ENCODE data around the gene PRODH2. TPM values are rescaled to one million over a fixed set of nuclear protein-coding genes. Genes with fewer than 3 reads are reported as not detected.

The PRODH2 gene
- total and polyA plus RNA-seq, 2 experiments from 2014 or later: 6.8 to 13.9 TPM

- Histone ChIP-seq H3K79me2 (no peaks in the 10 kb centered on the region), H3K9me2 (replicated peaks; ENCODE audit: insufficient read depth) (no peaks in the 10 kb centered on the region), H4K20me1 (ENCODE audit: insufficient read depth, poor library complexity, severe bottlenecking) (no peaks in the 10 kb centered on the region), H3K4me2 (no peak overlapping the region), H2AFZ (no peak overlapping the region), H3K4me1 (ENCODE audit: insufficient read depth) (no peaks in the 10 kb centered on the region), H3K36me3 (replicated peaks; ENCODE audit: insufficient read depth, low read depth) (no peaks in the 10 kb centered on the region), H3K9me3 (ENCODE audit: low read depth) (no peaks in the 10 kb centered on the region), H3K27me3 (peaks cover 4% of the 10 kb centered on the region), H3K27ac (no peak overlapping the region), H3K4me3 (no peak overlapping the region)
- DNase-seq (ENCODE audit: low spot score): no peak
- WGBS (ENCODE audit: low lambda C conversion rate, missing lambda C conversion rate): 70% methylated on average over 18 of the region's 18 CpGs
- TF ChIP-seq EZH2phosphoT487 (IDR thresholded peaks at IDR 0.05; ENCODE audit: low read depth, severe bottlenecking, unreplicated experiment): no peak
- no peak for TF ChIP-seq EZH2 (IDR thresholded peaks at IDR 0.05; ENCODE audit: borderline replicate concordance)
- TF ChIP-seq CTCF (IDR thresholded peaks at IDR 0.05; ENCODE audit: poor library complexity): no peak
These were observed 18.3 kb upstream of the PRODH2 start for GRCh38 chr19:35830986-35831385.

DNA sequence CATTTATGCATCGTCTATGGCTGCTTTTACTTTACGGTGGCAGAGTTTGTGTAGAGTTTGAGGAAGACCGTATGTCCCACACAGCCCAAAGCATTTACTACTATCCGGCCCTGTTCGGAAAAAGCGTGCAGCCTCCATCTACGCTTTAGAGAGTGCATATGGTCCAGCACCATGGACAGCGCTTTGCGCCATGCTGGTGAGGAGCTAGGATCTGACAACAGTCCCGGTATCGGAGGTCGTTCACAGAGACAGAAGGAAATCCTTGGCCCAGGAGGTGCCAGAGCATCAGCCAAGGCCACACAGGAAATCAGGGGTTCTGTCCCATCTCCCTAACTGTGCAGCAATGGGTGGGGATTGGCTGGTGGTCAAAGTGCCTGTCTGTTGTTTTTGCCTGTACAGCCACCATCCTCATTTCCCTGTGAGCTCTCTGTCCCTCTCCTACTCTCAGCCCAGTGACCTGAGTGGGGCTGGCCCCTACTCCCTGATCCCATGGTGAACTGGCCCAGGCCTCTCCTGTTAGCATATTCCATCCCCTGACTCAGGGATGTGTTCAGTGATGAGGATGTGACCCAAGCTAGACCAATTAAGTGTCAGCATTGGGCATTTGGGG lies 16.2 kb upstream of the PRODH2 start:
- no peaks in the 10 kb centered on the region for H3K4me1 ChIP-seq (ENCODE audit: insufficient read depth)
- H3K9me3 ChIP-seq (ENCODE audit: low read depth): no peaks in the 10 kb centered on the region
- H3K4me3 ChIP-seq: no peak overlapping the region
- TF ChIP-seq CTCF (IDR thresholded peaks at IDR 0.05; ENCODE audit: poor library complexity): no peak
- no peak for TF ChIP-seq EZH2phosphoT487 (IDR thresholded peaks at IDR 0.05; ENCODE audit: low read depth, severe bottlenecking, unreplicated experiment)
- no peak for TF ChIP-seq EZH2 (IDR thresholded peaks at IDR 0.05; ENCODE audit: borderline replicate concordance)
- H3K9me2 ChIP-seq (replicated peaks; ENCODE audit: insufficient read depth): no peaks in the 10 kb centered on the region
- H3K27me3 ChIP-seq: peaks cover 8% of the 10 kb centered on the region
- H3K36me3 ChIP-seq (replicated peaks; ENCODE audit: insufficient read depth, low read depth): no peaks in the 10 kb centered on the region
- 13% methylated on average over 12 of the region's 12 CpGs for WGBS (ENCODE audit: low lambda C conversion rate, missing lambda C conversion rate)
- no peak overlapping the region for H3K4me2 ChIP-seq
- H3K79me2 ChIP-seq: no peaks in the 10 kb centered on the region
- no peak overlapping the region for H3K27ac ChIP-seq
- DNase-seq (ENCODE audit: low spot score): peak; percentile 90
- H4K20me1 ChIP-seq (ENCODE audit: insufficient read depth, poor library complexity, severe bottlenecking): no peaks in the 10 kb centered on the region
- H2AFZ ChIP-seq: no peak overlapping the region

GRCh38 chr19:35824150-35824549 lies 11.5 kb upstream of the PRODH2 start:
- Histone ChIP-seq H4K20me1 (ENCODE audit: insufficient read depth, poor library complexity, severe bottlenecking) (no peaks in the 10 kb centered on the region), H3K9me2 (replicated peaks; ENCODE audit: insufficient read depth) (no peaks in the 10 kb centered on the region), H3K27ac (no peak overlapping the region), H3K27me3 (peaks cover 4% of the 10 kb centered on the region), H2AFZ (no peak overlapping the region), H3K79me2 (no peaks in the 10 kb centered on the region), H3K9me3 (ENCODE audit: low read depth) (no peaks in the 10 kb centered on the region), H3K4me1 (ENCODE audit: insufficient read depth) (no peaks in the 10 kb centered on the region), H3K4me2 (no peak overlapping the region), H3K4me3 (no peak overlapping the region), H3K36me3 (replicated peaks; ENCODE audit: insufficient read depth, low read depth) (no peaks in the 10 kb centered on the region)
- no peak for TF ChIP-seq CTCF (IDR thresholded peaks at IDR 0.05; ENCODE audit: poor library complexity)
- TF ChIP-seq EZH2 (IDR thresholded peaks at IDR 0.05; ENCODE audit: borderline replicate concordance): no peak
- TF ChIP-seq EZH2phosphoT487 (IDR thresholded peaks at IDR 0.05; ENCODE audit: low read depth, severe bottlenecking, unreplicated experiment): no peak
- 82% methylated on average over 5 of the region's 5 CpGs for WGBS (ENCODE audit: low lambda C conversion rate, missing lambda C conversion rate)
- no peak for DNase-seq (ENCODE audit: low spot score)

Data from hepatocyte (in vitro differentiated cells).